ENCODE data around the gene DESI1.

GRCh38 chr22:41612603-41613306, 8.1 kb downstream of the DESI1 start:
- TF ChIP-seq CTCF (IDR thresholded peaks at IDR 0.05) = no peak
- no peak for TF ChIP-seq POLR2A (IDR thresholded peaks at IDR 0.05)
